HG03469 (cell line): ENCODE results near the gene SARDH.

Experiments used
- ATAC-seq: cut with Tn5 transposase; IDR thresholded peaks from one replicate; pipeline ENCODE4 v1.9.1; 2021; ENCODE audit warnings: mild to moderate bottlenecking, moderate library complexity, moderate number of reproducible peaks; ENCODE audit not compliant: unreplicated experiment

The SARDH gene

GRCh38 chr9:133716564-133717112 lies 21.5 kb downstream of the SARDH start:
- no peak for ATAC-seq

DNA sequence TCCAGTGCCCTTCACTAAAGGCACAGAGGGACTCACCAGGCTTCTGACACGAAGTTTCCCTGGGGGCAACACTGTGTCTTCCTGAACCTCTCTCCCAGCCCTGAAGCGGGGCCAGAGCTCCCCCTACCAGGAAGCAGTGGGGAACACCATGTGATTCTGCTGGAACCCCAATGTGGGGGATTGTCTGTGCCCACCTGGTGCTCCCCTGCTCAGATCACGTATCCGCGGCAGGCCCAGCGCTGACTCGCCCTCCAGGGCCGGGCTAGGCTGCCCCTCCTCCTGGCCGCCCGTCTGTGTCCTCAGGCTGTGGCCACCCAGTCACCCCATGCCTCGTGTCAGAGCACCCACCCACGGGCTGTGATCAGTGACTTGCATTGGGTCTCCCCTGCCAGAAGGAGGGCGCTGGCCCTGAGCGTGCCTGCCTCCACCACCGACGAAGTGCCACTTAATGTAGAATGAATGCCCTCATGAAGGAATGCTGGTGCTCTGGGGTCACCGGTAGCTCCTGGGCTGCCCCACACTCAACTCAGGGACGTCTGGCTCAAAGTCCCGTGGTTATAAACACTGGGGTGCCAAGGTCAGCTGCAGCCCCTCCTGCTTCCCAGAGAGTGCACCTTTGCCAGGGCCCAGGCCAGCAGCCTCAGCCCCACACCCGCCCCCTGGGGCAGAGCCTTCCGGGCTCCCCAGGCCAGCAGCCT lies 22.1 kb downstream of the SARDH start:
- ATAC-seq = no peak

- no peak for ATAC-seq
Observed at GRCh38 chr9:133715295-133715865, 22.8 kb downstream of the SARDH start.

- ATAC-seq = no peak
Observed at GRCh38 chr9:133714606-133715294, 23.4 kb downstream of the SARDH start.

GRCh38 chr9:133713960-133714495 lies 24.1 kb downstream of the SARDH start:
- ATAC-seq = no peak

DNA sequence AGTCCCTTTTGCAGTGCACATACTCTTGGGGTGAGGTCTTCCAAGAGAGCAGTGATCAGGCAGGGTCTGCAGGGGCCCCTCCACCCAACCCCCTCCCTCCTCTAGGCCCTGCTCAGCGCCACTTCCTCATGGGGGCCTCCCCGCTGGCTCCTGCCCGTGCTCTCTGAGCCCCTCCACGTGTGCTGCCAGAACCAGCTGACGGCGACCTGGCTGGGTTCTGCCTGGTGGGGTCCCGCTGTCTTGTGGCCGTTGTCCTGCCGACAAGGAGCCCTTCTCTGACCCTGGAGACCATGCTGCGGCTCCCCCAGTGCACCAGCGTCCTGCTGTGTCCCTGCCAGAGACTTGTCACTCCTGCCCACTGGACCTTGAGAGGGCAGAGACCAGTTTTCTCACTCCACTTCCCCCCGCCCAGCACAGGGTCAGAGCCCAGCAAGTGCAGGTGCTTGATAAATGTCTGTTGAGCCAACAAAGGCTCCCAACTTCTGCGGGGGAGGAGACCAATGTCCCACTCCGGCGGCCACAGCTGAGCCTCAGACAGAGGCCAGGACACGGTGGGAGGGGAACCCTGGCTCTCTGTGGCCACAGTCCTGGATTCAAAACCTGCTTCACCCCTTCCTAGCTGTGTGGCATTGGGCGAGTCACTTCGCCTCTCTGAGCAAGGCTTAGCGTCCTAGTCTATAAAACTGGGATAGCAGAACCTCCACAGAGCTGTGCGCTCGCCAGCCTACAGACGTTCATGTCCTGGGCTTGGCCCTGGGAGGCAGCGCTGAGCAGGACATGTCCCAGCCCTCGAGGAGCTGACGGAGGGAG lies 24.8 kb downstream of the SARDH start:
- no peak for ATAC-seq

- ATAC-seq = no peak
Observed at GRCh38 chr9:133712221-133713100, 25.7 kb downstream of the SARDH start.

- no peak for ATAC-seq
Observed at GRCh38 chr9:133711428-133712220, 26.5 kb downstream of the SARDH start.

DNA sequence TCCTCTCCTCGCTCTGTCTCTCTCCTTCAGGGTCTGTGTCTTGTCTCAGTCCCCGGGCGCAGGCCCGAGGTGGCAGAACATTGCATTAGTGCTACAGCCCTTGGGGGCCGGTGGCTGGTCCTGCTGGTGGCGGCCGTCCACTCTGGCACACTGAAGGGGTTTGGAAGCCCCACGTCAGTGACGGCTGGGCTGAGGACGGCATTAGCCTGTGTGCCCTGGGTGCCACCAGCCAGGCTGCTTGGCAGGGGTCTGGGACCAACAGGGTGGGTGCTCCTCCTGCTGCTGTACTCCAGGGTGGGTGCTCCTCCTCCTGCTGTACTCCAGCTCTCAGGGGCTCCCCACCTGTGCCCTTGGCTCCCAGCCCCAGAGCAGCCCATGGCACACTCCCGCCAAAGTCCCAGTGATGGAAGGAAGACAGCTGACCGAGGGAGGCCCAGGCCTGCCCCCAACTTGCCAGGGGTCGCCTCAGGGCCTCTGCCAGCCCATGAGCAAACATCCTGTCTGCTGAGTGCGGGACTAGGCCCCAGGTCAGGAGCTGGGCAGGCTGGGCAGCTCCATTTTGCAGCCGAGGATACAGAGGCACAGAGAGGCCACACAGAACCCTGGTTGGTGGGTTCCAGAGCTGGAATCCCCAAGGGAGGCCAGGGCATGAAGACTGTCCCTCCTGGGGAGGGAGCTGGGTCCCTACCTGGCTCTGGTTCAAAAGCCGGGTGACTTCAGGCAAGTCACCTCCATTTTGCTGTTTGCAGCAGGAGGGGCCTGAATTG lies 27.3 kb downstream of the SARDH start:
- ATAC-seq = no peak

- ATAC-seq = no peak
Observed at GRCh38 chr9:133709691-133710571, 28.2 kb downstream of the SARDH start.

- no peak for ATAC-seq
Observed at GRCh38 chr9:133709015-133709611, 29.0 kb downstream of the SARDH start.

DNA sequence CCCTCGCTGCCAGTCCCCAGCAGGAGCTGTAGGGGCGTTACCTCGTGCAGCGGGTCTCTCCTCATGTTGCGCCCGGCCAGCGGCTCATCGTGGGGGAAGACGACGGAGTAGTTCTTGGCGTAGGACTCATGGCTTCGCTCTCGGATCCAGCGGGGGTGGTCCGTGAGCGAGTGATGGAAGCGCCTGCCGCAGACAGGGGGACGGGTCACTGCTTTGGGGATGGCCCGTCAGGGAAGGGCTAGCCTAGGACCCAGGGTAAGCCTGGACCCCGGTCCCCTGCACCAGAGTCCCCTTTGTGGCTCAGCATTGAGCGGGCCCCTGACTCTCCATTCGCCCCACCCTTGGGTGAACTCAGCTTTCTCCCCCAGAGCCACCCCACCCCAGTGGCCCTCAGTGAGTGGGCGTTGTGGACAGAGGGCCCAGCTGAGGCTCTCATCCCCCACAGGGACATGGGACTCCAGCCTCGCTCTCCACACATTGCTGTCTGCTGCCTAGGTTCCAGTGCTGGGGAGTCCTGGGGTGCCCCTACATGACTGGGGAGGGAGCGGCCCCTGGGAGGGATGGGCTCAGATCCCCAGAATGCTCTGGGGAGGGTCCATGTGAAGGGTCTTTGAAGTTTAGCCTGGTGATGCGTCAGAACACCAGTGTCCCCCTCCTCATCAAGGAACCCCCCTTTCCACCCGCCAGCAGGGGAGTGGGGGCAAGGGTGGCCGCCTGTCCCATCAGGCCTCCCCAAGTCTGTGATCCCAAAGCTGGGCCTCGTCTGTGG lies 29.7 kb downstream of the SARDH start:
- no peak for ATAC-seq

DNA sequence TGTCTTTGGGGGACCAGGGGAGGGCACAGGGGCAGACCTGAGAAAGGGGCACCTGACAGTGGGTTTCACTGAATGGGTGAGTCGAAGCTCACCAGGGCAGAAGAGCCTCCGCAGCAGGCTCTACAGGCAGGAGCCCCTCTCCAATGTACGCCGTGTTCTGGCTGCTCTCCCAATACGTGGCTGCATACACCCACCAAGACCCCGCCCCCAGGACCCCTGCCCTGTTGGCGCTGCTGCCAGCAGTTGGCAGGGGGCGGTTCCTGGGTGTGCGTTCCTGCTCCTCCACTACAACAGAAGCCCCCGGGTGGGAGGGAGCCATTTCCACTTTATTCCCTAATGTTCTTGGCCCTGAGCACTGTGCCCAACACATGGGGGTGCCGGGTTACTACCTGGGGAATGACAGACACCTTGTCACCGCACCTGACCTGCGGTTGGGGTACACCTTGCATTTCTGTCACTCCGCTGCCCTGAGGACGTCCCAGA lies 30.3 kb downstream of the SARDH start:
- ATAC-seq = no peak

GRCh38 chr9:133707065-133707762 lies 30.9 kb downstream of the SARDH start:
- no peak for ATAC-seq

- ATAC-seq = no peak
Observed at GRCh38 chr9:133706307-133707050, 31.7 kb downstream of the SARDH start.
